Hepatic stellate cell (primary cell): ENCODE results near the gene QDPR.
A peak's percentile ranks its signal among the peaks of the same experiment; 100 is the strongest.
"Not testable (repeated sequence)": the region's sequence is repeated elsewhere in the genome, so short reads cannot be mapped to it uniquely, and the experiment has no call there.

Source experiments
- DNase-seq: peaks from one replicate; pipeline ENCODE4 v3.0.0; 2011; ENCODE audit warnings: low spot score

Gene QDPR

GRCh38 chr4:17491196-17491595, 20.7 kb downstream of the QDPR start:
- no peak for DNase-seq

DNA sequence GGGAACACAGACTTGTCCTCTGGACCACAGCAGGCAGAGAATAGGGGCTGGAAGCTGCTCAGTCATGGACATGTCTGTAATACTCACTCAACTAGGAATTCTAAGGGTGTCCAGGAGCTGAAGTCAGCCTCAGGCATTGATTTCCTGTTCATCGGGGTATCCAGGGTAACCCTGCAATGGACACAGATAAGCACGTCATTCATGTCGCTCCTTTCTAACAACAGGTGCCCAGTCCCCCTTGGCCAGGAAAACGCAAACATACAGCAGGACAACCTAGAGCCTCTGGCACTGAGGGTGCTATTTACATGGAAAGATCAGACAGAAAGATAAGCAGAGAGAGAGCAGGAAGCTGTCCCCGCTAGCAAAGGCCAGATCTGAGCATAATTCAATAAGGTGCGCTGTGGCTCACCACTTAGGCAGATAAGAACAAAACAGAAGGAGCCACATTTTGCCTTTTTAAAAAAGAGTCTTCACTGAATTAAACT, 21.3 kb downstream of the QDPR start:
- DNase-seq, result no peak

GRCh38 chr4:17489721-17490120, 22.2 kb downstream of the QDPR start:
- no peak for DNase-seq

DNA sequence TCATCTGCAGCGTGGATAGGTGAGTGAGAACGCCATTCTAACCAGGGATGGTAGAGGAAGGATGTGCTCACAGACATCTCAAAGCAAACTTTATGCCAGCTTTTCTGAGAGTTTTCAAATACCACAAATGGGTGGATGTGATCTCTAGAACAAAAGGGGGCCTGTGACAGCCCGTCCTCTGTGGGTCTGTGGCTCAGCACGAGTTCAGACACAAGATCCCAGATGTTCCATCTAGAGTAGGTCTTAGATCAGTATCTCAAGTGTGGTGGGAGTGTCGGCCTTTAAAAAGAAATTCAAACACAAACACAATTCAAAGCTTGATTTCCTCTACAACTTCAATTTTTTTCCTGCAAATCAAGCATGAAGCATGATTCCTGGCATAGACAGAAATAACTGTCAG, 22.8 kb downstream of the QDPR start:
- DNase-seq, result no peak

- DNase-seq, result no peak
Observed at GRCh38 chr4:17482716-17483115, 29.2 kb downstream of the QDPR start.

- no peak for DNase-seq
Observed at GRCh38 chr4:17480955-17481354, 30.9 kb downstream of the QDPR start.

DNA sequence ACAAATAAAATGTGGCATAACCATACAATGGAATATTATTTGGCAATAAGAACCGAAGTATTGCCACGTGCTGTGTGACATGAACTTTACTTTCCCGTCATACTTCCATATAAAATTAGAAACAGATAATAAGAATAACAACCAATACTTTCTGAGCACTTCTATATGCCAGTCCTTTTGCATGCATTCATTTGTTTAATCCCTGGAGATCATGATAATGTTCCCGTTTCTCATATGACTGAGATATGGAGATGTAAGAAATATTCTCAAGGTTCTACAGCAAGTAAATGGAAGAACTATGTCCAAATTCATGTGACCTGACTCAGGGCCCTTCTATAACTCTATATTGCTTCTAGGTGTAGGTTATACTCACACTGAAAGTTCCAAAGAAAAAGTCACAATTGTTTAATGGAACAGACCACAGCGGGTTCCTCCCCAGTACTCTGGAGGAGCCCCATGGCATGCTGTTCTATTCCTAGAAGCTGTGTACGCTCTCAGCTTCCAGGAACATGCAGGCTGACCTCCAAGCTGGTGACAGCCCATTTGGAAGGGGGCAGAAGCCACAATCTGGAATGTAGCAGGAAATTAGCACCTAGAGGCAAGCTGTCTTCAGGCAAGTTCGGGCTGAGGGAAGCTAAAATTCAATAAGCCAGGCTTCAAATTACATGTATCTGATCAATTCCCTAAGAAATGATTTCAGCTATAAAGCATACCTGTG, 31.5 kb downstream of the QDPR start:
- no peak for DNase-seq

- DNase-seq, result no peak
Observed at GRCh38 chr4:17477774-17478472, 34.0 kb downstream of the QDPR start.

- no peak for DNase-seq
Observed at GRCh38 chr4:17476853-17477252, 35.0 kb downstream of the QDPR start.

DNA sequence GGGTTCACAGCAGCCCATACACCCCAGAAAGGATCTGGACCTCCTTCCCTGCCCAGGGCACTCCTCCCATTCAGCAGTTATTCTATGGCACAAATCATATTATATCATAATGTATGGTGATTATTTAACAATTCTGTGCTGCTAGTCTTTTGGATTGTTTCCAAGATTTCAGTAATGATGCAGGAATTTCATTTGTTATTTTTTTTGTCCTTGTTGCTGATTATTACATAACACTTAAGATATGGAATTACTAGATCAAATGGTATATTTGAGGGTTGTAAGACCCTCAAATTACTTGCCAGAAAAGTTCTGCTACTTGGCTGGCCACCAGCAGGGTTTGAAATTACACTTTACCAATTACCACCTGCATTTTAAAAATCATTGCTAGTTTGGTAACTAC, 36.4 kb downstream of the QDPR start:
- DNase-seq, result no peak

DNA sequence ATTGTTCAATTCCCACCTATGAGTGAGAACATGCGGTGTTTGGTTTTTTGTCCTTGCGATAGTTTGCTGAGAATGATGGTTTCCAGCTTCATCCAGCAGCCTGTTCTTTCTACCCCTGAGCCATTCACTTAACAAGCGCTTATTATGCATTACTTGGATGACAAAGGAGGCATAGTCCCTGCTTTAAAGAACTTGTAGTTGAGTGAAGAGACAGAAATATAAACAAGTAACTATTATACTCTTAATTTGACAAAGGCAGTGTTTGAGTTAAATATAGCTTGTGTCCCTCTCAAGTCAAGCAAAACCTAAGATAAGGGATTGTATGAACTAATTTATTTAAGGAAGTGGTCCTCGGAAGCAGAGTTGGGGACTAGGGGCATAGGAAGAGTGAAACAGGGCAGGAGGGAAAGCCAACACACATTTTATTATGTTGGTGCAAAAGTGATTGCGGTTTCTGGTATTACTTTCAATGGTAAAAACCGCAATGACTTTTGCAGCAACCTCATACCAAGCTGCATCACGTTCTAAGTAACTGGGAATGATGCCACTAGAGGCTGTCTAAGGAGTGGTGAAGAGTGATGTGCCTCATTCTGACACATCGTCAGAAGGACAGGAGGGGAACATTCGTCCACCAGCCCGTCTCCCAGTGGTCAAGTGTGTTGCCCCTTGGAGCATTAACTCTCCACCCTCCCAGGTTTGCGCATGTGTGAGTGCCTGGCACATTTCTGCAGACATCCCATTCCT, 41.8 kb downstream of the QDPR start:
- DNase-seq, result no peak

DNA sequence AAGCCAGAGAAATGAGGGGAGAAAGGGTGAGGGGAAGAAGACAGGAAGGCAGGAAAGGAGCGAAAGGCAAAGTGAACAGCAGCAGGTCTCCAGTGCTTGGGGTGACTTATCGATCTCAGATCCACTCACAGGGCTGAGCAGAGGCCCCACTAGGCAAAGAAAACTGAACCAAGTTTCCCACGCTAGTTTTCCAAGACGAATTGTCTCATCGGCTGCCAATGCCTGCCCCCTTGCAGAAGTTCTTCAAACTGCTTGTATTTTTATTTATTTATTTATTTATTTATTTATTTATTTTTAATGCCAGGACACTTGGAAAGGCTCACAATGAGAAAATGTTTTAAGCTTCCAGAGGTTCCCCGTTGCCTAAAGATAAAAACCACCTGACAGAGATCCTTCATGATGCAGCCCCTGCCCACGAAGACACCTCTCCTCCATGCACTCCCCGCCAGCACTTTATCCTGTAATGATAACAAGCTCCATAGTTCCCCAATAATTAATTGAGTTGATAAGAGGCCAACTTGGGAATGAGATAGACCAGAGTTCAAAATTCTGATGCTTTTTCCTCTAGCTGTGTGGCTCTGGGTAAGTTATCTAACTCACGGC, 43.2 kb downstream of the QDPR start:
- peak; percentile 51 for DNase-seq

GRCh38 chr4:17463606-17464005, 48.3 kb downstream of the QDPR start:
- no peak for DNase-seq

DNA sequence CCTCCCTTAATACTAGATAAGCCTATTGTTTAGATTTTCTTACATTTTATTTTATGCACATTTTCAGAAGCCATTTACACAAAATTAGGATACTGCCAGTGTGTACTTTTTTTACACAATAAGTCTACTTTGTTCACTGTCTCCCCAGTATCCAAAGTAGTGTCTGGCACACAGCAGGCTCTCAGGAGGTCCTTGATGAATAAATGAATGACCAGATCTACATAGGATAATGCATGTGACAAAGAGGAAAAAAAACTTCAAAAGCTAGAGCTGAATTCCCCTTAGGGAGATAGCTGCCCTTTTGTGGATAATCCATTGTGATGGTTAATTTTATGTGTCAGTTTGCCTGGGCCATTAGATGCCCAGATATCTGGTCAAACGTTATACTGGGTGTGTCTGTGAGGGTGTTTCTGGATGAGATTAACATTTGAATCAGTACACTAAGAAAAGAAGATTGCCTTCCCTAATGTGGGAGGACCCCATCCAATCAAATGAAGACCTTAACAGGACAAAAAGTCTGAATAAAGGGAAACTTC, 61.6 kb downstream of the QDPR start:
- DNase-seq, result no peak

- no peak for DNase-seq
Observed at GRCh38 chr4:17448689-17449088, 63.2 kb downstream of the QDPR start.

DNA sequence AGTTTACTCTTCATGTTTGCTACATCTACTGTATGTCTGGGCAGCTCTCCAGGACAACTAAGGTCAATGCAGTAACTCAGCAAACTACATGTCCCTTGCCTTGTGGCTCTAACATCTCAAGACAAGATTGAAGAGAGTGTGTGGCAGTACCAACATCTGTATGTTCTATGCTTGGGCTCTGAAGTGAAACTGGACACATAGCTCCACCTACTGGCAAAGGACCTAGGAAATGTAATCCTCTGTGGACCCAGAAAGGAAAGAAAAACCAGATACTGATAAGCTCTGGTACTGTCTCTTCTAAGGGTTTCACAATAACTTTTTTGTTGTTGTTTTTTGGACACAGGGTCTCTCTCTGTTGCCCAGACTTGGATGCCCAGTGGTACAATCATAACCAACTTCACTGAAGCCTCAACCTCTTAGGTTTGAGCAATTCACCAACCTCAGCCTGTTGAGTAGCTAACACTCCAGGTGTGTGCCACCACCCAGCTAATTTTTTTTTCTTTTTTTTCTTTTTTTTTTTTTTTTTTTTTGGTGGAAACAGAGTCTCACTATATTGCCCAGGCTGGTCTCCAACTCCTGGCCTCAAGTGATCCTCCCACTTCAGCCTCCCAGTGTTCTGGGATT, 64.1 kb downstream of the QDPR start:
- peak; percentile 58 for DNase-seq

DNA sequence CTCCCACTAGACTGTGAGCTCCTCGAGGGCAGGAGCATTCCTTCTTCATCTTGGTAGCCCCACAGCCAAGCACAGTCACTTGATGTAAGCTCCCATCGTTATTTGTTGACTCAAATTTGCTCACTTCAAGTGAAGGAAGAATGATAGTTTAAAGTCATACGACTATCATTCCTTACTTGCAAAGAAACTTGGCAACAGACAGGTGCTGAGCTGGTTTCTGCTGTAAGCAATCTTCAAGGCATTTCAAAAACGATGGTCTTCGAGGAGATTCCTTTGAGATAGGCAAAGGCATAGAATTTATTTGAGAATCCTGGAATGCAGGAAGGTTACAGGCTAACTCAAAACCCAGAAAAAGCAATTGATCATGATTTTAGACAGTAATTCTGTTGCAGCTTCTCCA, 64.8 kb downstream of the QDPR start:
- no peak for DNase-seq

- not testable (repeated sequence) for DNase-seq
Observed at GRCh38 chr4:17442477-17442876, 69.4 kb downstream of the QDPR start.

- no peak for DNase-seq
Observed at GRCh38 chr4:17437396-17437795, 74.5 kb downstream of the QDPR start.

- DNase-seq, result no peak
Observed at GRCh38 chr4:17436750-17437090, 75.2 kb downstream of the QDPR start.
